Neural cell (in vitro differentiated cells): ENCODE measurements around the gene MAP3K20. TPM values are rescaled to one million over a fixed set of nuclear protein-coding genes. Genes with fewer than 3 reads are reported as not detected.

Experiments
- H2AFZ ChIP-seq: fragments of 200-600, 300-800 bp; sonication (generic), shearing (Covaris generic); 2 replicates; pipeline ENCODE4 v1.6.0; 2014; ENCODE audit warnings: low read depth, mild to moderate bottlenecking, antibody characterized with exemption, low read length, moderate library complexity
- H3F3A ChIP-seq: fragments of 200-600 bp; shearing (Covaris generic); 2 replicates; pipeline ENCODE4 v1.6.1; 2016; ENCODE audit warnings: mild to moderate bottlenecking, moderate library complexity, mixed read lengths, antibody characterized with exemption, low read length; ENCODE audit not compliant: insufficient read depth, poor library complexity, severe bottlenecking
- H3K27ac ChIP-seq: fragments of 200-600, 300-800 bp; sonication (generic), shearing (Covaris generic); 2 replicates; pipeline ENCODE4 v1.5.1; 2014; ENCODE audit warnings: mild to moderate bottlenecking, low read length, moderate library complexity
- H3K27me3 ChIP-seq: fragments of 300-800, 200-600 bp; sonication (generic), shearing (Covaris generic); 2 replicates; pipeline ENCODE4 v1.6.0; 2014; ENCODE audit warnings: mild to moderate bottlenecking, low read depth, low read length, moderate library complexity; ENCODE audit not compliant: insufficient read depth
- H3K36me3 ChIP-seq: fragments of 300-800, 200-600 bp; sonication (generic), shearing (Covaris generic); 2 replicates; pipeline ENCODE4 v1.5.1; 2014; ENCODE audit warnings: mild to moderate bottlenecking, antibody characterized with exemption, low read length, moderate library complexity; ENCODE audit not compliant: insufficient read depth
- H3K4me2 ChIP-seq: fragments of 300-800, 200-600 bp; sonication (generic), shearing (Covaris generic); 2 replicates; pipeline ENCODE4 v1.6.0; 2014; ENCODE audit warnings: mild to moderate bottlenecking, low read length
- H3K4me3 ChIP-seq: fragments of 300-800, 200-600 bp; sonication (generic), shearing (Covaris generic); 2 replicates; pipeline ENCODE4 v1.5.1; 2014; ENCODE audit warnings: mild to moderate bottlenecking, low read length, moderate library complexity
- H3K79me2 ChIP-seq: fragments of 200-600 bp; shearing (Covaris generic); replicated peaks from 2 replicates; pipeline ENCODE4 v1.6.0; 2014; ENCODE audit warnings: mild to moderate bottlenecking, low read length, moderate library complexity; ENCODE audit not compliant: insufficient read depth
- H3K9ac ChIP-seq: fragments of 300-800, 200-600 bp; sonication (generic), shearing (Covaris generic); 2 replicates; pipeline ENCODE4 v1.6.1; 2016; ENCODE audit warnings: mild to moderate bottlenecking, low read length, mixed read lengths
- H3K9me2 ChIP-seq: fragments of 200-600 bp; shearing (Covaris generic); 2 replicates; pipeline ENCODE4 v1.6.1; 2016; ENCODE audit warnings: mild to moderate bottlenecking, low read length, mixed read lengths; ENCODE audit not compliant: insufficient read depth
- H3K9me3 ChIP-seq: fragments of 200-600, 300-800 bp; sonication (generic), shearing (Covaris generic); 2 replicates; pipeline ENCODE4 v1.6.1; 2016; ENCODE audit warnings: mild to moderate bottlenecking, mixed run types, low read length, moderate library complexity, mixed read lengths
- H4K20me1 ChIP-seq: fragments of 200-600 bp; shearing (Covaris generic); 2 replicates; pipeline ENCODE4 v1.6.1; 2016; ENCODE audit warnings: mild to moderate bottlenecking, mixed run types; ENCODE audit not compliant: insufficient read depth
- EP300 ChIP-seq: fragments of 450-650 bp; conservative IDR thresholded peaks from 2 replicates; pipeline ENCODE4 v1.6.1; 2014; ENCODE audit warnings: antibody characterized with exemption, mild to moderate bottlenecking, moderate library complexity; ENCODE audit not compliant: poor library complexity, severe bottlenecking
- EZH2 ChIP-seq: fragments of 200-600, 300-800 bp; shearing (Covaris generic), sonication (generic); IDR thresholded peaks from 2 replicates; pipeline ENCODE4 v1.6.1; 2014; ENCODE audit warnings: antibody characterized with exemption, low read length, borderline replicate concordance, mild to moderate bottlenecking; ENCODE audit not compliant: insufficient read depth, poor library complexity, severe bottlenecking
- MXI1 ChIP-seq: fragments of 450-650 bp; conservative IDR thresholded peaks from 2 replicates; pipeline ENCODE4 v1.6.1; 2014; ENCODE audit warnings: antibody characterized with exemption, mild to moderate bottlenecking; ENCODE audit not compliant: poor library complexity, severe bottlenecking
- POLR2AphosphoS5 ChIP-seq: IDR thresholded peaks from 2 replicates; pipeline ENCODE4 v1.6.1; 2012
- RAD21 ChIP-seq: fragments of 450-650 bp; conservative IDR thresholded peaks from 2 replicates; pipeline ENCODE4 v1.6.1; 2014; ENCODE audit warnings: antibody characterized with exemption, mild to moderate bottlenecking, moderate library complexity
- SMC3 ChIP-seq: fragments of 450-650 bp; conservative IDR thresholded peaks from 2 replicates; pipeline ENCODE4 v1.6.1; 2014; ENCODE audit warnings: antibody characterized with exemption, mild to moderate bottlenecking, moderate library complexity; ENCODE audit not compliant: poor library complexity
- TAF1 ChIP-seq: IDR thresholded peaks from 2 replicates; pipeline ENCODE4 v1.6.1; 2012; ENCODE audit warnings: low read depth
- polyA plus RNA-seq: library from polyadenylated mRNA; depleted of rRNA; stranded (reverse); fragments of >200 nt; gene quantifications from 2 replicates; pipeline ENCODE4 v1.2.3, GENCODE V29; 2014
- TF ChIP-seq, protein P1 (sequence below): IDR thresholded peaks from 2 replicates; pipeline ENCODE4 v1.6.1; 2012; ENCODE audit warnings: borderline replicate concordance
- TF ChIP-seq, protein P2 (sequence below): fragments of 450-650 bp; IDR thresholded peaks from 2 replicates; pipeline ENCODE4 v1.5.1; 2014; ENCODE audit warnings: antibody characterized with exemption, mild to moderate bottlenecking, moderate library complexity; ENCODE audit not compliant: poor library complexity, severe bottlenecking

The MAP3K20 gene
- polyA plus RNA-seq, 1 donor from 2014 or later: 0.48 TPM

DNA sequence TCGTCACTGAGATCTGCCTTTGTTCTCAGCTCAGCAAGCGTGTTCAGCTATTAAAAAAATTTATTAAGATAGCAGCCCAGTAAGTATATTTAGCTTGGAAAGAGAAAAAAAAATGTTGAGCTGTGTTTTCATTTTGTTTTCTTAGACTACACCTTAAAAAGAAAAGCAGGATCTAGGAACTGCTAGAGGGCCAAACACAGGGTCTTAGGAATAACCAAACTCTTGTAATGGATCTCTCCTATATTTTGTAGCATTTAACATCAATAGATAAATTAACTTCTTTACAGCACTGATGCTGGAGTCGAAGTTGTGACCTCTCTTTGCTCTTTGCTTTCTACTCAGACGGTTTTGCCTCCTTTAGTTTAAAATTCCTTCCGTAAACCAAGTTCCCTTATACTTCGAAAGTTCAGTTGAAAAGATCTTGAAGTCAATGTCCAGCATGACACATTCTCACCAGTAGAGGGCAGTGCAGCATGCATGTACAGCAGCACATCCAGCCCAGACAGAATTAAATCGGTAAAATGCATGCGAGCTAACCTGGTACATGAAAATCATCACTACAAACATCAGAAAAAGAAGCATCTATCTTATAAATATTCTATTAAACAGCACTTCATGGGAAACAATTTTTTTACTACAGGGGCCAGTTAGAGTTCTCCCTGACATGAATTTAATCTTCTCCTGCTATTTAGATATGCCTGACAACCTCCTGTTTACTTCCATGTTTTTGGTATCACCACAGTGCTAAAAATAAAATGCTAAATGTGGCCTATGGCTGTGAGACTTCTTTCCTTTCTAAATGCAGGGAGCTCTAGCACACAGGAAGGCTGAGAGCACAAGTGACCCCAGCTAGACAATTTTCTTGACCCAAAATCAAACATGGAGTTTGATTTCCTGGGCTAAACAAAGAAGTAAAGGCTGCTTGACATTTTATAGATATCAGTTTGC lies 48.2 kb upstream of the MAP3K20 start:
- Histone ChIP-seq H3K4me3 (no peak overlapping the region), H3K9ac (no peak overlapping the region), H4K20me1 (no peaks in the 10 kb centered on the region), H2AFZ (no peak overlapping the region), H3K79me2 (no peaks in the 10 kb centered on the region), H3K27me3 (no peaks in the 10 kb centered on the region), H3K4me2 (no peak overlapping the region), H3F3A (no peaks in the 10 kb centered on the region), H3K9me3 (no peaks in the 10 kb centered on the region), H3K36me3 (no peaks in the 10 kb centered on the region), H3K9me2 (no peaks in the 10 kb centered on the region), H3K27ac (no peak overlapping the region)
- TF ChIP-seq TAF1 (no peak), SMC3 (peak; percentile 94), POLR2AphosphoS5 (no peak), EZH2 (no peak), EP300 (no peak), RAD21 (peak; percentile 96), MXI1 (no peak)
- TF ChIP-seq, protein P1, sequence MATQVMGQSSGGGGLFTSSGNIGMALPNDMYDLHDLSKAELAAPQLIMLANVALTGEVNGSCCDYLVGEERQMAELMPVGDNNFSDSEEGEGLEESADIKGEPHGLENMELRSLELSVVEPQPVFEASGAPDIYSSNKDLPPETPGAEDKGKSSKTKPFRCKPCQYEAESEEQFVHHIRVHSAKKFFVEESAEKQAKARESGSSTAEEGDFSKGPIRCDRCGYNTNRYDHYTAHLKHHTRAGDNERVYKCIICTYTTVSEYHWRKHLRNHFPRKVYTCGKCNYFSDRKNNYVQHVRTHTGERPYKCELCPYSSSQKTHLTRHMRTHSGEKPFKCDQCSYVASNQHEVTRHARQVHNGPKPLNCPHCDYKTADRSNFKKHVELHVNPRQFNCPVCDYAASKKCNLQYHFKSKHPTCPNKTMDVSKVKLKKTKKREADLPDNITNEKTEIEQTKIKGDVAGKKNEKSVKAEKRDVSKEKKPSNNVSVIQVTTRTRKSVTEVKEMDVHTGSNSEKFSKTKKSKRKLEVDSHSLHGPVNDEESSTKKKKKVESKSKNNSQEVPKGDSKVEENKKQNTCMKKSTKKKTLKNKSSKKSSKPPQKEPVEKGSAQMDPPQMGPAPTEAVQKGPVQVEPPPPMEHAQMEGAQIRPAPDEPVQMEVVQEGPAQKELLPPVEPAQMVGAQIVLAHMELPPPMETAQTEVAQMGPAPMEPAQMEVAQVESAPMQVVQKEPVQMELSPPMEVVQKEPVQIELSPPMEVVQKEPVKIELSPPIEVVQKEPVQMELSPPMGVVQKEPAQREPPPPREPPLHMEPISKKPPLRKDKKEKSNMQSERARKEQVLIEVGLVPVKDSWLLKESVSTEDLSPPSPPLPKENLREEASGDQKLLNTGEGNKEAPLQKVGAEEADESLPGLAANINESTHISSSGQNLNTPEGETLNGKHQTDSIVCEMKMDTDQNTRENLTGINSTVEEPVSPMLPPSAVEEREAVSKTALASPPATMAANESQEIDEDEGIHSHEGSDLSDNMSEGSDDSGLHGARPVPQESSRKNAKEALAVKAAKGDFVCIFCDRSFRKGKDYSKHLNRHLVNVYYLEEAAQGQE: no peak
- TF ChIP-seq, protein P2, sequence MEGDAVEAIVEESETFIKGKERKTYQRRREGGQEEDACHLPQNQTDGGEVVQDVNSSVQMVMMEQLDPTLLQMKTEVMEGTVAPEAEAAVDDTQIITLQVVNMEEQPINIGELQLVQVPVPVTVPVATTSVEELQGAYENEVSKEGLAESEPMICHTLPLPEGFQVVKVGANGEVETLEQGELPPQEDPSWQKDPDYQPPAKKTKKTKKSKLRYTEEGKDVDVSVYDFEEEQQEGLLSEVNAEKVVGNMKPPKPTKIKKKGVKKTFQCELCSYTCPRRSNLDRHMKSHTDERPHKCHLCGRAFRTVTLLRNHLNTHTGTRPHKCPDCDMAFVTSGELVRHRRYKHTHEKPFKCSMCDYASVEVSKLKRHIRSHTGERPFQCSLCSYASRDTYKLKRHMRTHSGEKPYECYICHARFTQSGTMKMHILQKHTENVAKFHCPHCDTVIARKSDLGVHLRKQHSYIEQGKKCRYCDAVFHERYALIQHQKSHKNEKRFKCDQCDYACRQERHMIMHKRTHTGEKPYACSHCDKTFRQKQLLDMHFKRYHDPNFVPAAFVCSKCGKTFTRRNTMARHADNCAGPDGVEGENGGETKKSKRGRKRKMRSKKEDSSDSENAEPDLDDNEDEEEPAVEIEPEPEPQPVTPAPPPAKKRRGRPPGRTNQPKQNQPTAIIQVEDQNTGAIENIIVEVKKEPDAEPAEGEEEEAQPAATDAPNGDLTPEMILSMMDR: peak; percentile 95

DNA sequence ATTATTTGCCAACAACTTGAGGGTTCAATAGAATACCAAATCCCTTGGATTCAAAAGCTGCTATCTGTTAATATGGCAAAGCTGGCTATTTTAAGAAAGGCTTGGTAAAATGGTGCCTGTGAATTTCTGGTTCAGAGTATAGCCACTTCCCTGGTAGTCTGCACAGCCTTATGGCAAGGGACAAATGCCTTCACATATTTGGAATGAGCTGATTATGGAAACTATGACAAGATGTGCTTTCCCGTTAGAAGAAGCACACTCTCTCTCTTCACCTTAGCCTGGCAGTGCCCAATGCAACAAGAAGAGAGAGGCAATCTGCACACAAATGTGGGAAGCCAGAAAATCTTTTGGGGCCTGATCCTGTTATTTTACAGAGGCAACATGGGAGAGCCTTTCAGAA lies 47.5 kb upstream of the MAP3K20 start:
- no peak overlapping the region for H3K4me2 ChIP-seq
- H3K9ac ChIP-seq: no peak overlapping the region
- no peaks in the 10 kb centered on the region for H3K9me3 ChIP-seq
- no peaks in the 10 kb centered on the region for H3K79me2 ChIP-seq
- no peak overlapping the region for H2AFZ ChIP-seq
- no peak overlapping the region for H3K4me3 ChIP-seq
- H3K27me3 ChIP-seq: no peaks in the 10 kb centered on the region
- no peaks in the 10 kb centered on the region for H4K20me1 ChIP-seq
- H3F3A ChIP-seq: no peaks in the 10 kb centered on the region
- H3K27ac ChIP-seq: no peak overlapping the region
- TF ChIP-seq, protein P2: no peak
- TF ChIP-seq, protein P1: no peak
- TF ChIP-seq EP300: no peak
- no peak for TF ChIP-seq RAD21
- TF ChIP-seq EZH2: no peak
- TF ChIP-seq POLR2AphosphoS5: no peak
- TF ChIP-seq SMC3: no peak
- no peak for TF ChIP-seq MXI1
- no peak for TF ChIP-seq TAF1
- H3K9me2 ChIP-seq: no peaks in the 10 kb centered on the region
- H3K36me3 ChIP-seq: no peaks in the 10 kb centered on the region
